Measurements from ENCODE around the gene PPIP5K1.
"Not testable (repeated sequence)": the region's sequence is repeated elsewhere in the genome, so short reads cannot be mapped to it uniquely, and the experiment has no call there.

The PPIP5K1 gene

DNA sequence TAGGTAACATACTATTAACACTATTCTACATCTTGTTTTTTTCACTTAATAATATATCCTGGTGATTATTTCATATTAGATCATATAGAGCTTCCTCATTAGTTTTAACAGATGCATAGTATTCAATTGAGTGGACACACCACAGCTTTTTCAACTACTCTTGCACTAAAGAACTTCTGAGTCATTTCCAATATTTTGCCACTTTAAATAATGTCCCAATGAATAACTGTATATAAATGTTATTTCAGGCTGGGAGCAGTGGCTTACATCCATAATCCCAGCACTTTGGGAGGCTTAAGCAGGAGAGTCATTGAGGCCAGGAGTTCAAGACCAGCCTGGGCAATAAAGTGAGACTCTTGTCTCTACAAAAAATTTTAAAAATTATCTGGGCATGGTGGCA lies 45.7 kb downstream of the PPIP5K1 start:
- no peak for DNase-seq

DNA sequence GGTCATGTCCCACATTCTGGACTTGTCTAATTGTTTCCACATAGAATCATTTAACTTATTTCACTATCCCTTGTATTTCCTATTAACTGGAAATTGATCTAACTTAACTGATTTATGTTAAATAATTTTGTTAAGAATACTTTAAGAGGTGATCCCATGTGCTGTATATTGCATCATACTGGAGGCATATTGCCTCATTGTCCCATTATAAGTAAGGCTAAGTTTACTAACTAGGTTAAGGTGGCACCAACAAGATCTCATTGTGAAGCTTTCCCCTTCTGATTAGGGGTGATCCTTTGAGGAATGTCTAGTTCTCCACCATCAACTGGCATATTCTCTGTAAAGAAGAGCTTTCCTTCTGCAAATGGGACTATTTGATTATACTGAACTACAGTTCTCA lies 48.2 kb downstream of the PPIP5K1 start:
- no peak for DNase-seq

DNA sequence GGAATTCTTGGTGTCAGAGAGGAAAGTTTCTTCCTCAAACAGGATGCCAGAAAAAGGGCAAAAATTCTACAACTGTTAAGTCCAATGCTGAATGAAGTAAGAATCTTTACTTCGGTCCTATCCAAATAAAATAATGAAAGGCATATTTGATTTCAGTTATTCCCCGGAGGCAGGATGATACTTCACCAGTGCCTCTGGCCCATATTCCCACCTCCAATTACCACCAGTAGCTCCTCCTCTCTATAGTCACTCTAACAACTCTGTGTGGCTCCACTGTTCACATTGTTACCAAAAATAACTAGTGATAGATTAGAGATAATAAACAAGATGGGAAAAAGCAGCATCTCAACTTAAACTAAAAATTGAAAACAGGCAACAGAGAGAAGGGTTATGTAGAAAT lies 51.9 kb downstream of the PPIP5K1 start:
- no peak for DNase-seq

DNA sequence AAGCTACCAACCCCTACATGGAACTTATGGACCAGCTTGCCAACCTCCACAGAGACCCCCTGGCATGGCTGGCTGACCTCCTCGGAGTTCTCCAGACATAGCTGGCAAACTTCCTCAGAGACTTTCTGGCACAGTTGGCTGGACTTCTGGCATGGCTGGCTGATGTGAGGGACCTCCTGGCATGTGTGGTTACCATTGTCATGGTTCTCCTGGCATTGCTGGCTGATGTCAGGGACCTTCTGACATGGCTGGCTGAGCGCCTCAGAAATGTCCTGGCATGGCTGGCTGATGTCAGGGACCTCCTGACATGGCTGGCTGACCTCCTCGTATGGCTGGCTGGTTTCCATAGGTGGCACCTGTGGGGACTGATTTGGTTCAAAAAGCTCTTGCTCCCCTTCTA lies 55.1 kb downstream of the PPIP5K1 start:
- DNase-seq = no peak

DNA sequence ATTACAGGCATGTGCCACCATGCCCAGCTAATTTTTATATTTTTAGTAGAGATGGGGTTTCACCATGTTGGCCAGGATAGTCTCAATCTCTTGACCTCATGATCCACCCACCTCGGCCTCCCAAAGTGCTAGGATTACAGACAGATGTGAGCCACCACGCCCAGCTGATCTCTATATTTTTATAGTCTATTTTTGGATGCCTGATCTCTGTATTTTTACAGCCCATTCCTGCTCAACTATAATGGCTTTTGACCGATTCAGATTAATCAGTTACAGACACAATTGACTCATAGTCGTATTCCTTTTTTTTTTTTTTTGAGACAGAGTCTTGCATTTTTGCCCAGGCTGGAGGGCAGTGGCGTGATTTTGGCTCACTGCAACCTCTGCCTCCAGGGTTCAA lies 57.2 kb downstream of the PPIP5K1 start:
- not testable (repeated sequence) for DNase-seq

DNA sequence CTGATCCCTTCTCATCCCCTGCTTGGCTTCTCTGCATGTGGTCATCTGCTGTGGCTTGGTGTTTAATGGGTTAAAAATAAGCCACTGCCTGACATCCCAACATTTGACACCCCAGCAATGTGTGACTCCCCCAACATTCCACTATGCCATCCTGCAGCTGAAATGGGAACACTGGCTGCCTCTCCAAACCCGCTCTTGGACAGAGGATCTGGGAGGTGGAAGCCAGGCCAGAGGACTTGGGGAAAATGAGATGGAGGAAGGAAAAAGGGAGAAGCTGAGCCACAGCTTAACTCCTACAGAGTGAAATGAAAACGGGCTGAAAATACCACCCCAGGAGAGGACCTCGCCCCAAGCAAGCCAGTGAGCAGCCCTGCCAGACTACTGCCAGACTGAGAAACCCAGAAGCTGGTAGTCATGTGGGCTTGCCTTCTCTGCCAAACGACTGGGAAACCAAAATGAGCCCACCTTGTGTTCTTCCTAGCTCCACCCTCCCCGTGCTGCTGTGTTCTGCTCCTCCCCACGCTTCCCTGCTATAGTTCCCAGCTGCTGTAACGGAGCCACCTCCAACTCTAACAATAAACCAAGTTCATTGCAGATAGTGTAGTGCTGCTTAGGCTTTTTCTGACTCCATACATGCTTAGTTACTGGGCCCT lies 58.9 kb downstream of the PPIP5K1 start:
- DNase-seq = no peak

DNA sequence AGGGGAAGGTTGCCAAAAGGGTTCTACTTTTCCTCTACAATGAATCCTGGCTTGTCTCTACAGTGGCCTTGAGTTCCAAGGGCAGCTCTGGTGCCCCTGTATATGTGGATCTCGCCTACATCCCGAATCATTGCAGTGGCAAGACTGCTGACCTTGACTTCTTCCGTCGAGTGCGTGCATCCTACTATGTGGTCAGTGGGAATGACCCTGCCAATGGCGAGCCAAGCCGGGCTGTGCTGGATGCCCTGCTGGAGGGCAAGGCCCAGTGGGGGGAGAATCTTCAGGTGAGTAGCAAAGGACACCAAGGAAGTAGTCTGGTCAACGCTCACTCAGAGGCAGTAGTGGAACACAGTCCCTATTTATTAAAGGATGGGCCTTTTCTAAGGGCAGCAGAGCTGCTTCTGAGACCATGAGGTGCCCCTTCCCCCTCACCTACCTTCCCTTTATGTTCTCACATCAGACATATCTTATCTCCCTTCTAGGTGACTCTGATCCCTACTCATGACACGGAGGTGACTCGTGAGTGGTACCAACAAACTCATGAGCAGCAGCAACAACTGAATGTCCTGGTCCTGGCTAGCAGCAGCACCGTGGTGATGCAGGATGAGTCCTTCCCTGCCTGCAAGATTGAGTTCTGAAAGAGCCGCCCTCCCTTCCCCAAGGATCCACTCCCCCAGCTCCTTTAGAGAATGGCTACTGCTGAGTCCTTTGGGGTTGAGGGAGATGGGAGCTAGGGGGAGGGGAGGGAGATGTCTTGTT lies 60.2 kb downstream of the PPIP5K1 start:
- DNase-seq = no peak

DNA sequence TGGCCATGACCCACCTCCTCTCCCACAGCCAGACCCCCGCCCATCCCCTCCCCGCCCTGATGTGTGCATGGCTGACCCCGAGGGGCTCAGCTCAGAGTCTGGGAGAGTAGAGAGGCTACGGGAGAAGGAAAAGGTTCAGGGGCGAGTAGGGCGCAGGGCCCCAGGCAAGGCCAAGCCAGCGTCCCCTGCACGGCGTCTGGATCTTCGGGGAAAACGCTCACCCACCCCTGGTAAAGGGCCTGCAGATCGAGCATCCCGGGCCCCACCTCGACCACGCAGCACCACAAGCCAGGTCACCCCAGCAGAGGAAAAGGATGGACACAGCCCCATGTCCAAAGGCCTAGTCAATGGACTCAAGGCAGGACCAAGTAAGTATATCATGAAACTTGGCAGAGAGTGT lies 60.9 kb downstream of the PPIP5K1 start:
- DNase-seq = no peak

DNA sequence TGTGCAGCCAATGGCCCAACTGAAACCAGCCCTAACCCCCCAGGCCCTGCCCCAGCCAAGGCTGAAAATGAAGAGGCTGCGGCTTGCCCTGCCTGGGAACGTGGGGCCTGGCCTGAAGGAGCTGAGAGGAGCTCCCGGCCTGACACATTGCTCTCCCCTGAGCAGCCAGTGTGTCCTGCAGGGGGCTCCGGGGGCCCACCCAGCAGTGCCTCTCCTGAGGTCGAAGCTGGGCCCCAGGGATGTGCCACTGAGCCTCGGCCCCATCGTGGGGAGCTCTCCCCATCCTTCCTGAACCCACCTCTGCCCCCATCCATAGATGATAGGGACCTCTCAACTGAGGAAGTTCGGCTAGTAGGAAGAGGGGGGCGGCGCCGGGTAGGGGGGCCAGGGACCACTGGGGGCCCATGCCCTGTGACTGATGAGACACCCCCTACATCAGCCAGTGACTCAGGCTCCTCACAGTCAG lies 61.4 kb downstream of the PPIP5K1 start:
- no peak for DNase-seq

DNA sequence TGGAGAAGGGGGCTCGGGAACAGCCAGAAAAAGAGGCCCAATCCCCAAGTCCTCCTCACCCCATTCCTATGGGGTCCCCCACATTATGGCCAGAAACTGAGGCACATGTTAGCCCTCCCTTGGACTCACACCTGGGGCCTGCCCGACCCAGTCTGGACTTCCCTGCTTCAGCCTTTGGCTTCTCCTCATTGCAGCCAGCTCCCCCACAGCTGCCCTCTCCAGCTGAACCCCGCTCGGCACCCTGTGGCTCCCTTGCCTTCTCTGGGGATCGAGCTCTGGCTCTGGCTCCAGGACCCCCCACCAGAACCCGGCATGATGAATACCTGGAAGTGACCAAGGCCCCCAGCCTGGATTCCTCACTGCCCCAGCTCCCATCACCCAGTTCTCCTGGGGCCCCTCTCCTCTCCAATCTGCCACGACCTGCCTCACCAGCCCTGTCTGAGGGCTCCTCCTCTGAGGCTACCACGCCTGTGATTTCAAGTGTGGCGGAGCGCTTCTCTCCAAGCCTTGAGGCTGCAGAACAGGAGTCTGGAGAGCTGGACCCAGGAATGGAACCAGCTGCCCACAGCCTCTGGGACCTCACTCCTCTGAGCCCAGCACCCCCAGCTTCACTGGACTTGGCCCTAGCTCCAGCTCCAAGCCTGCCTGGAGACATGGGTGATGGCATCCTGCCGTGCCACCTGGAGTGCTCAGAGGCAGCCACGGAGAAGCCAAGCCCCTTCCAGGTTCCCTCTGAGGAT lies 62.0 kb downstream of the PPIP5K1 start:
- DNase-seq = no peak

DNA sequence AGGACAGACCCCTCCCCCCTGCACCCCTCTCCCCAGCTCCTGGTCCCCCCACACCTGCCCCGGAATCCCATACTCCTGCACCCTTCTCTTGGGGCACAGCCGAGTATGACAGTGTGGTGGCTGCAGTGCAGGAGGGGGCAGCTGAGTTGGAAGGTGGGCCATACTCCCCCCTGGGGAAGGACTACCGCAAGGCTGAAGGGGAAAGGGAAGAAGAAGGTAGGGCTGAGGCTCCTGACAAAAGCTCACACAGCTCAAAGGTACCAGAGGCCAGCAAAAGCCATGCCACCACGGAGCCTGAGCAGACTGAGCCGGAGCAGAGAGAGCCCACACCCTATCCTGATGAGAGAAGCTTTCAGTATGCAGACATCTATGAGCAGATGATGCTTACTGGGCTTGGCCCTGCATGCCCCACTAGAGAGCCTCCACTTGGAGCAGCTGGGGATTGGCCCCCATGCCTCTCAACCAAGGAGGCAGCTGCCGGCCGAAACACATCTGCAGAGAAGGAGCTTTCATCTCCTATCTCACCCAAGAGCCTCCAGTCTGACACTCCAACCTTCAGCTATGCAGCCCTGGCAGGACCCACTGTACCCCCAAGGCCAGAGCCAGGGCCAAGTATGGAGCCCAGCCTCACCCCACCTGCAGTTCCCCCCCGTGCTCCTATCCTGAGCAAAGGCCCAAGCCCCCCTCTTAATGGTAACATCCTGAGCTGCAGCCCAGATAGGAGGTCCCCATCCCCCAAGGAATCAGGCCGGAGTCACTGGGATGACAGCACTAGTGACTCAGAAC lies 62.8 kb downstream of the PPIP5K1 start:
- no peak for DNase-seq

DNA sequence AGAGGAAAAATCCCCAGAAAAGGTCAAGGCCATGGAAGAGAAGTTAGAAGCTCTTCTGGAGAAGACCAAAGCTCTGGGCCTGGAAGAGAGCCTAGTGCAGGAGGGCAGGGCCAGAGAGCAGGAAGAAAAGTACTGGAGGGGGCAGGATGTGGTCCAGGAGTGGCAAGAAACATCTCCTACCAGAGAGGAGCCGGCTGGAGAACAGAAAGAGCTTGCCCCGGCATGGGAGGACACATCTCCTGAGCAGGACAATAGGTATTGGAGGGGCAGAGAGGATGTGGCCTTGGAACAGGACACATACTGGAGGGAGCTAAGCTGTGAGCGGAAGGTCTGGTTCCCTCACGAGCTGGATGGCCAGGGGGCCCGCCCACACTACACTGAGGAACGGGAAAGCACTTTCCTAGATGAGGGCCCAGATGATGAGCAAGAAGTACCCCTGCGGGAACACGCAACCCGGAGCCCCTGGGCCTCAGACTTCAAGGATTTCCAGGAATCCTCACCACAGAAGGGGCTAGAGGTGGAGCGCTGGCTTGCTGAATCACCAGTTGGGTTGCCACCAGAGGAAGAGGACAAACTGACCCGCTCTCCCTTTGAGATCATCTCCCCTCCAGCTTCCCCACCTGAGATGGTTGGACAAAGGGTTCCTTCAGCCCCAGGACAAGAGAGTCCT lies 63.6 kb downstream of the PPIP5K1 start:
- DNase-seq = no peak

DNA sequence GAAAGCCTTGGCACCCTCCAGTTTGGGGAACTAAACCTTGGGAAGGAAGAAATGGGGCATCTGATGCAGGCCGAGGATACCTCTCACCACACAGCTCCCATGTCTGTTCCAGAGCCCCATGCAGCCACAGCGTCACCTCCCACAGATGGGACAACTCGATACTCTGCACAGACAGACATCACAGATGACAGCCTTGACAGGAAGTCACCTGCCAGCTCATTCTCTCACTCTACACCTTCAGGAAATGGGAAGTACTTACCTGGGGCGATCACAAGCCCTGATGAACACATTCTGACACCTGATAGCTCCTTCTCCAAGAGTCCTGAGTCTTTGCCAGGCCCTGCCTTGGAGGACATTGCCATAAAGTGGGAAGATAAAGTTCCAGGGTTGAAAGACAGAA lies 64.9 kb downstream of the PPIP5K1 start:
- DNase-seq = no peak

DNA sequence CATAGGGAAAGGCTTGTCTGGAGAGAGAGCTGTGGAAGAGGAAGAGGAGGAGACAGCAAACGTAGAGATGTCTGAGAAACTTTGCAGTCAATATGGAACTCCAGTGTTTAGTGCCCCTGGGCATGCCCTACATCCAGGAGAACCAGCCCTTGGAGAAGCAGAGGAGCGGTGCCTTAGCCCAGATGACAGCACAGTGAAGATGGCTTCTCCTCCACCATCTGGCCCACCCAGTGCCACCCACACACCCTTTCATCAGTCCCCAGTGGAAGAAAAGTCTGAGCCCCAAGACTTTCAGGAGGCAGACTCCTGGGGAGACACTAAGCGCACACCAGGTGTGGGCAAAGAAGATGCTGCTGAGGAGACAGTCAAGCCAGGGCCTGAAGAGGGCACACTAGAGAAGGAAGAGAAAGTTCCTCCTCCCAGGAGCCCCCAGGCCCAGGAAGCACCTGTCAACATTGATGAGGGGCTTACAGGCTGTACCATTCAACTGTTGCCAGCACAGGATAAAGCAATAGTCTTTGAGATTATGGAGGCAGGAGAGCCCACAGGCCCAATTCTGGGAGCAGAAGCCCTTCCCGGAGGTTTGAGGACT lies 65.7 kb downstream of the PPIP5K1 start:
- no peak for DNase-seq

DNA sequence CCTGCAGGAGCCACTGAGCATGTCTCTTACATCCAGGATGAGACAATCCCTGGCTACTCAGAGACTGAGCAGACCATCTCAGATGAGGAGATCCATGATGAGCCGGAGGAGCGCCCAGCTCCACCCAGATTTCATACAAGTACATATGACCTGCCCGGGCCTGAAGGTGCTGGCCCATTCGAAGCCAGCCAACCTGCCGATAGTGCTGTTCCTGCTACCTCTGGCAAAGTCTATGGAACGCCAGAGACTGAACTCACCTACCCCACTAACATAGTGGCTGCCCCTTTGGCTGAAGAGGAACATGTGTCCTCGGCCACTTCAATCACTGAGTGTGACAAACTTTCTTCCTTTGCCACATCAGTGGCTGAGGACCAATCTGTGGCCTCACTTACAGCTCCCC lies 66.4 kb downstream of the PPIP5K1 start:
- DNase-seq = no peak

DNA sequence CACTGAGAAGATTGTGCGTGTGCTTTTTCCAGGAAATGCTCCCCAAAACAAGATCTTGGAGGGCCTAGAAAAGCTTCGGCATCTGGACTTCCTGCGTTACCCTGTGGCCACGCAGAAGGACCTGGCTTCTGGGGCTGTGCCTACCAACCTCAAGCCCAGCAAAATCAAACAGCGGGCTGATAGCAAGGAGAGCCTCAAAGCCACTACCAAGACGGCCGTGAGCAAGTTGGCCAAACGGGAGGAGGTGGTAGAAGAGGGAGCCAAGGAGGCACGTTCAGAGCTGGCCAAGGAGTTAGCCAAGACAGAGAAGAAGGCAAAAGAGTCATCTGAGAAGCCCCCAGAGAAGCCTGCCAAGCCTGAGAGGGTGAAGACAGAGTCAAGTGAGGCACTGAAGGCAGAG lies 67.8 kb downstream of the PPIP5K1 start:
- DNase-seq = no peak

DNA sequence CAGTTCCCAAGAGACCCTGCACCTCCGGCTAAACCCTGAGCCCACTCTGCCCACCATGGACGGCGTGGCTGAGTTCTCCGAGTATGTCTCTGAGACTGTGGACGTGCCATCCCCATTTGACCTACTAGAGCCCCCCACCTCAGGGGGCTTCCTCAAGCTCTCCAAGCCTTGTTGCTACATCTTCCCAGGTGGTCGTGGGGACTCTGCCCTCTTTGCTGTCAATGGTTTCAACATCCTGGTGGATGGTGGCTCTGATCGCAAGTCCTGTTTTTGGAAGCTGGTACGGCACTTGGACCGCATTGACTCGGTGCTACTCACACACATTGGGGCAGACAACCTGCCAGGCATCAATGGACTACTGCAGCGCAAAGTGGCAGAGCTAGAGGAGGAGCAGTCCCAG lies 68.6 kb downstream of the PPIP5K1 start:
- no peak for DNase-seq

DNA sequence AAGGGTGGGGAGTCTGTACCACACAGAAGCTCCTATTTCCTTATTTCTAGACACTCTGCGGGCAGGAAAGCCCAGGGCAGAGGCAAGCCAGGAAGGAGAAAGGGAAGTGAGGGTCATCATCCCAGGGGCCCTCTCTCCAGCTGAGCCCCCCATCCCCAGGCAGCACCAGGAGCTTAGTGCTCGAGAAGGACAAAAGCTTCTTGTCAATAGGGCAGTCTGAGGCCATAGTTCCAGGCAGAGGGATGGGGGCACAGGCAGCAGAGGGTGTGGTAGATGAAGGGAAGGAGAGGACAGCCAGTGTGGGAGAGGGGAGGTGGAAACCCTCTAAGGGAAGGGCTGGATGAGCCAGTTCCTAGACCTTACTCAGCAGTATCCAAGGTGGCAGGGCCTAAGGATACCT lies 69.9 kb downstream of the PPIP5K1 start:
- DNase-seq = no peak

DNA sequence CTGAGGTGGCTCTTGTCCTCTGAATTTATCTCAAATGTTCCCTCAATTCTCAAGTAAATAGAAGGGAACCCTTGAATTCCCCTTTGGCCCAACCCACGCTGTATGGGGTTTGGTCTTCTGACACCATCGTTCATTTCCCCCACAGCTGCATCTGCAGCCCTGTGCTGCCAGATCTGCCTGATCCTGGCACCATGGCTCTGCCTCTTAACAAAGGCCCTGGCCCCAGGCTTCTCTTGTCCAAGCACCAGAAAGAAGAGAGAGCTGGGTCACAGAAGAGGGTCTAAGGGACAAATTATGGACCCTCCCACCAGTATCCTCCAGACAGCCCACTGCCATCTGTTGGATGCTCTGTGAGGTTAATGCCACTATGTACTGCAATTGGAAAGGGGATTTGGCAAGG lies 70.8 kb downstream of the PPIP5K1 start:
- DNase-seq = no peak

DNA sequence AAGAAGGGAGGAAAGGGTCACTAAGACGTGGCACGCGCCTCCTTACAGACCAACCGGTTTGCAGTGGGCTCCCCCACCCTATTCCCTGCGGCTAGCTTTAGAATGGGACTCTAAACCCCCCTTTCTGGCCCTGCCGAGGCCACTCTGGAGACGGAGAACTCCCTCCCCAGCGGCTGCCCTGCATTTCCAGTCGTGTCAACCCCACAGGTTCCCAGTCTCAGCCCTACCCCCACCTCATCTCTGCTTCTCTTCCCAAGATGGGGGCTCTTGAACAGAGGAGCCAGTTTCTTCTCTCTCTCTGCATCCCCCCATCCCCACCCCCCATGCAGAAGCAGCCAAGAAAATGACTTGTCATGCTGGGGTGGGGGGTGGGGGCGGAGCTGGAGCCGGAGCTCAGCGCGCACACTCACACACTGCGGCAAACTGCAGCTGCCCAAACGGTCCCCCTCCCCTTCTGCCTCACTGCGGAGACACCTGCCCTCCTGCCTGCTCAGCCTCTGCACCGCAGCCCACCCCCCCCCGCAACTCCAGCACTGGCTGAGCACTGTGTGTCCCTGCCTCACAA lies 71.7 kb downstream of the PPIP5K1 start:
- DNase-seq = no peak

DNA sequence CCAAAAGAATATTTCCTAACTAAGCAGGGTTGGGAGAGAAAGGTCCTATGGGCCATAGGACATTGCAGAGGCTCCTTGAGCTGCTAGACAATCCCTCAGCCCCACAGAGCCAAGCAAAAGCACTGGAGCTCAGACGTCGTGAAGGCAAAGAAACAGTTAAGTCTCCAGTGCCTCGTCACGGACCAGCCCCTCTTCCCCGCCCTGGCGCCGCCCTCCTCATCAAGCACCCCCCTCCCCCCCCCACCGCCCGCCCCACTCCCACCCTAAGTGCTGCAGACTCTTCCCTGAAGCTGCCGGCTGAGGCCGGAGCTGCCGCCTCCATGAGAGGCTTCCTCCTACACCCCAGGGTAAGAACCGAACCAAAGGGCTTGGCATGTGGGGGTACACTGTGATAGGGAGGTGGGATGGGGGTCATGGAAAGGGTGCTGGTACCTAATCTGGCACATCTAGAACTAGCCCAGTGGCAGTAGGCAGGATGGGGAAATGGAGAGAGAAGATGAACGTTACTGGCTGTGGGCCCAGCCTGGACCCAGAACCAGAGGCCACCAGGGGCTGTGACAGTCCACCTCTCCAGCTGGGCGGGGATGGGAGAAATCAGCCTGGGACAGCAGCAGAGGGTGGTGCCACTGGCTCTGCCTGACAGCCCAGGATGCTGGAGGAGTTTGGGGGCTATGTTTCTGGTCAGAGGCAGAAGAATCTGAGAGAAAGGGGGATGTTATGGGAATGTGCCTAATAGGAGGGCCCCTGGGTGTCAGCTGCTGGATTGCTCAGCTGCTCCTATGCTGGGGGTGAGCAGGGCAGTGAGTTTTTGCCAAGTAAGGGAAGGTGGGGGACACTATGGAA lies 72.4 kb downstream of the PPIP5K1 start, which contains the start of gene MAP1A:
MAP1A (plus strand) TSS at position 255 of the 843 bp plus-strand sequence. CDS start 3,866 bp downstream, outside the sequence.
- no peak for DNase-seq
